NCI-H1048 (cell line): ENCODE data around the gene ANKRD34B.
"Not testable (repeated sequence)": the region's sequence is repeated elsewhere in the genome, so short reads cannot be mapped to it uniquely, and the experiment has no call there.

Source experiments
- DNase-seq: peaks from one replicate; lab custom pipeline; 2025; lab: John Stamatoyannopoulos, UW

ANKRD34B gene

GRCh38 chr5:80569961-80570786, at the start of gene ANKRD34B:
TSS of gene ANKRD34B (minus strand) at chr5:80570280. CDS start at chr5:80560019, 10,261 bp downstream.
- DNase-seq: no peak

- no peak for DNase-seq
These were observed 49.0 kb upstream of the ANKRD34B start for GRCh38 chr5:80619086-80619485.

- DNase-seq: no peak
These were observed 48.4 kb upstream of the ANKRD34B start for GRCh38 chr5:80618438-80618837.

- DNase-seq: no peak
These were observed 45.3 kb upstream of the ANKRD34B start for GRCh38 chr5:80615266-80615914.

- DNase-seq: no peak
These were observed 39.6 kb upstream of the ANKRD34B start for GRCh38 chr5:80609692-80610091.

- no peak for DNase-seq
These were observed 38.7 kb upstream of the ANKRD34B start for GRCh38 chr5:80608731-80609130.

- DNase-seq: no peak
These were observed 37.8 kb upstream of the ANKRD34B start for GRCh38 chr5:80607832-80608231.

- no peak for DNase-seq
These were observed 37.3 kb upstream of the ANKRD34B start for GRCh38 chr5:80607343-80607742.

GRCh38 chr5:80600943-80601693, 31.0 kb upstream of the ANKRD34B start:
- DNase-seq: no peak

- DNase-seq: no peak
These were observed 27.4 kb upstream of the ANKRD34B start for GRCh38 chr5:80597500-80597899.

GRCh38 chr5:80594810-80595209, 24.7 kb upstream of the ANKRD34B start:
- no peak for DNase-seq

- no peak for DNase-seq
These were observed 22.7 kb upstream of the ANKRD34B start for GRCh38 chr5:80592761-80593160.

GRCh38 chr5:80592105-80592504, 22.0 kb upstream of the ANKRD34B start:
- no peak for DNase-seq

GRCh38 chr5:80591352-80591751, 21.3 kb upstream of the ANKRD34B start:
- no peak for DNase-seq

- no peak for DNase-seq
These were observed 20.7 kb upstream of the ANKRD34B start for GRCh38 chr5:80590766-80591165.

- DNase-seq: no peak
These were observed 18.9 kb upstream of the ANKRD34B start for GRCh38 chr5:80588858-80589540.

- no peak for DNase-seq
These were observed 14.7 kb upstream of the ANKRD34B start for GRCh38 chr5:80584770-80585169.

- not testable (repeated sequence) for DNase-seq
These were observed 10.2 kb upstream of the ANKRD34B start for GRCh38 chr5:80580291-80580690.

- no peak for DNase-seq
These were observed 9.0 kb upstream of the ANKRD34B start for GRCh38 chr5:80579050-80579449.

GRCh38 chr5:80577707-80578106, 7.6 kb upstream of the ANKRD34B start:
- DNase-seq: no peak

GRCh38 chr5:80576383-80576782, 6.3 kb upstream of the ANKRD34B start:
- no peak for DNase-seq

- DNase-seq: no peak
These were observed 3.0 kb upstream of the ANKRD34B start for GRCh38 chr5:80573062-80573461.
